HG02588 (cell line): ENCODE data around the gene HYPK.

Source experiments
- ATAC-seq: cut with Tn5 transposase; IDR thresholded peaks from one replicate; pipeline ENCODE4 v1.9.1; 2021; ENCODE audit warnings: mild to moderate bottlenecking, moderate library complexity; ENCODE audit not compliant: unreplicated experiment

HYPK gene, protein sequence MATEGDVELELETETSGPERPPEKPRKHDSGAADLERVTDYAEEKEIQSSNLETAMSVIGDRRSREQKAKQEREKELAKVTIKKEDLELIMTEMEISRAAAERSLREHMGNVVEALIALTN

DNA sequence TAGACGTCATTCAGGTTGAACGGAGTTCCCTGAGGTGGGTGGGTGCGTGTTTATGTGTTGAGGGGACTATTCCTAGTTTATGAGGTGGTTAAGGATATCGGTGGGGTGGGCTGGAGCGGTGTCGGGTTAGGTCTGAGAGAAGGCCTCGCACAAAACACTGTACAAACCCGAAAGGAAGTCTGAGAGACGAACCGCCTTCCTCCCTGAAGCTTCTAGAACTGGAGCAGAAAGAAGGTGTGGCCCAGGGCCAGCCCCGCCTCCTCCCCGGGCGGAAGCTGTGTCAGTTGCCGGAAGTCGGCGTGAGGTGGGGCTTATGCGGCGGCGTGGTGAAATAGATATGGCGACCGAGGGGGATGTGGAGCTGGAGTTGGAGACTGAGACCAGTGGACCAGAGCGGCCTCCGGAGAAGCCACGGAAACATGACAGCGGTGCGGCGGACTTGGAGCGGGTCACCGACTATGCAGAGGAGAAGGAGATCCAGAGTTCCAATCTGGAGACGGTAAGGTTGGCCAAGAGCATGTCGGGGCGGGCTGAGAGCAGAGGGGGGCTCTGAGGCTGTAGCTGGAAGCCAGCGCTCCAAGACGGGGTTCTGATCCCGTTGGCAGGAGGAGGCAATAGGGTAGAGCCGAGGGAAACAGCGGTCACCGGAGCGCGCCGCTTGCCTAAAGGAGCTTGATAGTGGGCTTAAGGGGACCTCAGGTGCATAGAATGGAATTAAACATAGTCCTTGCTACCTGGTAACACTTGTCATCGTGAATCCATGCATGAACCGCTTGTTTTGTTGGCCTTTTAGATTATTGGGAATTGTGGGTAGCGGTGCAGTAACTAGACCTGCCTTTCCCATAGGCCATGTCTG lies at the start of gene HYPK:
HYPK (plus strand) TSS at position 314 of the 856 bp plus-strand sequence; CDS start at position 338, 24 bp downstream.
- ATAC-seq = peak; percentile 90

DNA sequence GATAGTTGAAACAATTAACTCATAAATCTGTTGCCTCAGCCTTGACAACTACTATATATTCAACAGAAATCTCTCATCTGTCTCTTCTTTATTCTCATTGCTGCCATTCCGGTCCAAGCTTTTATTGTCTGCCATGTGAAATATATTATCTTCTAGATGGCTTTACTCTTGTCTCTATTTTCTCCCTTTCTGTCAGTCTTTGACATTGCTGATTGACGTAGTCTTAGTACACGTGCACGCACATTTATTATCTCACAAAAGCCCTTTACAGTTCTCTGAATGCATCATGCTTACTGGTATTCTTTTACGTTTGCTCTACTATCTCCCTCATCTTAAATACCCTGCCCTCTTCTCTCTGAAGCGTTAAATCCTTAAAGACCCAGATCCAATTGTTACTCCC lies 48.5 kb upstream of the HYPK start:
- ATAC-seq = no peak

DNA sequence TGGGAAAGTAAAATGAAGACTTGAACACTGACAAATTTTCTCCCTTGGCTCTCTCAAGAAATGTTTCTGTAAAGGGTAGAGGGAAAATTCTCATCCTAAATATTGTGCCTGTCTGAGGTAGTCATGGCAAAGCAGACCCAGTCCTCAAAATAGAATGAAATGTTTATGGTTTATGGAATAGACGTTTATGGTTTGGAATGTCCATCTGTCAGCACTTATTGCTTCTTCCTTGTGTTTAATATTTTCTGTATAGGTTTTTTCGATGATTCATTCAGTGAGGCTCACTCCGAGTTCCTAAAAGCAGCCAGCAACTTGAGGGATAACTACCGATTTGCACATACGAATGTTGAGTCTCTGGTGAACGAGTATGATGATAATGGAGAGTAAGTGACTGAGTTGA lies 37.6 kb upstream of the HYPK start:
- no peak for ATAC-seq

DNA sequence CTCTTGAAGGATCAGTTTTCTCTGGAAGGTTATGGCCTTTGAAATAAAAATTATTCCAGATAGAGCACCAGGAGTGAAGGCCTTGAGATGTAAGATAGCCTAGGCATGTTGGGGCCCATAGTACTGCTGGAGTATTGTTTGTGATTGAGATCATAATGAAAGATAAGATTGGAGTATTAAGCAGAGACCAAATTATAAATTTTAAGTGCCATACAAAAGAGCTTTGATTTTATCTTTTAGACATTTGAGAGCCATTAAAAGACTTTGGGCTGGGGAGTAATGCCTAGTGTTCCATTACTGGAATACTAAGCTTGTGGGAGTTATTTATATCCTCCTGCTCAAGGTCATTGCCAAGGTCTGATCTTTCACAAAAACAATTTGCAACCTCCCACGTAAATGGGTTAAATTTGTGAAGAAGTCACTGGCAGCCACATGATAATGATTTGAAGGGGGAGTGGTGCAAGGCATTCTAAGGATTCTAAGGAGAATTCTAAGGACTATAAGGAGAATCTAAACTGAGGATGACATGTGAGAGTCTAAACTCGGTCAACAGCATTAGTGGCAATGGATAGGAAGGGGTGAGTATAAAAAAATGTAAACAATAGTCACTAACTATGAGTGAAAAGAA lies 36.5 kb upstream of the HYPK start:
- ATAC-seq = no peak

DNA sequence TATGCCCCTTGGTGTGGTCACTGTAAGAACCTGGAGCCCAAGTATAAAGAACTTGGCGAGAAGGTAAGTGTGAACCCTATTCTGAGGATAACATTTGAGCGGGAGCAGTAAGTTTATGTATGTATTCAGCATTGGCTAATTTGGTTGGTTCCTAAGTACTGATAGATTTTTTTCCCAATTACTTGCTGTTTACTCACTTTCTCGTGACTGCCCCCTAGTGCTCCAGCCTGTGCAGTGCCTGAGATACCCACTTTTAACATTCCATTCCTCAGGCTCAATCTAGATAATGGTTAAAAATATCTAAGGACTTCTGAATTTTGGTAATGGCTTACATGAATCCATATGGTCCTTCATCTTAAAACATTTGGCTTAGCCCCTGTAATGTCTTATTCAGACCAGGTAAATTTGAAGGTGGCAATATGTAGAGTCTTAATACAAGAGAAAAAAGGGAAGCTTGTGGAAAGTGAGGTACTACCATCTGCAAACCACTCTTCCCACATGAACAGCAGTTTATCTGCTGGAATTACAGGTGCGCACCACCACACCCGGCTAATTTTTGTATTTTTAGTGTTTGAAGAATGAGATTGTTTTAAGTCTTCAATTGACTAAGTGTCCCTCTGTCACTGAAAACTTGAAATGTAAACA lies 30.7 kb upstream of the HYPK start:
- ATAC-seq = no peak

DNA sequence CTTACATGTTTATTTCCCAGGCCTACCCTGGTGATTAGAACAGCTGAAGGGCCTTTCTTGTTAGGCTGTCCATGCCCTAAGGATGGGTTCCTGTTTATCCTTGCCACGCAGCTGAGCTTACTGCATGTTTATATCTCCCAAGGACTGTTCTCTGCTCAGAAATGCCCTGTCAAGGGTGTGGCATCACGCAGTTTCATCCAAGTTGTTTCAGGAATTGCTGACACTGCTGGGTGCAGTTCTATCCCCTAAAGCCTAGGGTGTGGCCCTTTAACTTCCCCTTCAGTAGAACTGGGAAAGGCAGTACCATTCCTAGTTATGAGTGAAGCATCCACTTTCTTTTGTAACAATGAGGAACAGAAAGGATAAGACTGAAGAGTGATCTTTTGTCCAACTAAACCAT lies 28.6 kb upstream of the HYPK start:
- no peak for ATAC-seq

DNA sequence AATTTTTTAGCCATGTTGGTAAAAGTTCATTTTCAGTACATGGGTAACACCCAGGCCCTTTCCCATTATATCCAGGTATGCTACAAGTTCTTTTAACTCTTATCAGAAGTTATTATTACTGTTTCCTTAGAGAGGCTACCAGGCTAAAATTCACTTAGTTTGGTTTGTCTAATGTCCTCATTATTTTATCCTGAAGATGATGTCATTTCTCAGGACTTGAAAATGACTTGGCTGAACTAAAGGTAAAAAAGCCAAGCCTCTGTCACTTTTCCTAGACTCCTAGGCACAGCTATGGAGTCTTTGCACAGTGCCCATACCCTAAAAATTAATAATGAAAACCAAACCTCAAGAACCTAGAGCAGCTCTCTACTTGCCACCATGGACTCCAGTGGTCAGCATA lies 27.8 kb upstream of the HYPK start:
- ATAC-seq = no peak

DNA sequence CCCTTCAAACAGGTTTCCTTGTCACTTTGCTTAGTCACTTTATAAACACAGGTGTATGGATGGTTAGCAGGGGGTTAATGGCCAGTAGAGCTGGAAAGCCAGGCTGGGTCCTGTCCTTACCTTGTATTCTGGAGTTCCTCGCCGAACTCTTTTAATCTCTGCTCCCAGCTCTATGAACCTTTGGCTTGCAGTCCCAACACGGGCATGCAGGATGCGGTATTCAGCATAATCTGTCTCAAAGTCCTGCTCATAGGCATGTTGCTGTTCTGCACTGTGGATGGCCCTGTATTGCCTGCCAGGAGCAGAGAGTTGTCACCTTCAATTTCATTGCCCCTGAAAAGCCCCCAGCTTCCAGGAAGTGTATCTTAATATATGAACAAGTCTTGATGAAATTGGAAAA lies 26.3 kb upstream of the HYPK start:
- no peak for ATAC-seq

DNA sequence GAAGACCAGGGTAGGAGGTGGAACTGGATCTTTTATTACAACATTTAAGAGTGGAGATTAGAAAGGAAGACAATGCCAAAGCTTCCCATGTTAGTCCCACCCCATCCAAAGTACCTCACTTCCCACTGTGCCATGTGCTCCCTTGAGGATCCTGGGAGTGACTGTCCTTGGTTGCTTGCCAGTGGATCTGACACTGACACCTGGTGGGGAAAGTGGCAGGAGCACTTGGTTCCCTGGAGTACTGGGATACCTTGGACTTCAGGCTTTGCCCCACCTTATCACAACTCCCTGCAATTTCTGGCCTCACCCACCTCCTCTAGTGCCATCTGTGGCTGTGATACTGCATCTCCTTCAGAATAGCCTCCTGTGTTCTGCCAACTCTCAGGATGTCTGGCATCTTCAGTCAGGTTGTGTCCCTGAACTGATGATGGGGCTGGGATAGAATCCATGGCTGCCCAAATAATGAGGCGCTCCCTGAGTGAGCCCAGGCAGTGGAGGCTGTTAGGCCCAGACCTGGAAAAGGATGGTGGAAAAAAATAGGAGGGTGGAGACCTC lies 24.9 kb upstream of the HYPK start:
- ATAC-seq = no peak

DNA sequence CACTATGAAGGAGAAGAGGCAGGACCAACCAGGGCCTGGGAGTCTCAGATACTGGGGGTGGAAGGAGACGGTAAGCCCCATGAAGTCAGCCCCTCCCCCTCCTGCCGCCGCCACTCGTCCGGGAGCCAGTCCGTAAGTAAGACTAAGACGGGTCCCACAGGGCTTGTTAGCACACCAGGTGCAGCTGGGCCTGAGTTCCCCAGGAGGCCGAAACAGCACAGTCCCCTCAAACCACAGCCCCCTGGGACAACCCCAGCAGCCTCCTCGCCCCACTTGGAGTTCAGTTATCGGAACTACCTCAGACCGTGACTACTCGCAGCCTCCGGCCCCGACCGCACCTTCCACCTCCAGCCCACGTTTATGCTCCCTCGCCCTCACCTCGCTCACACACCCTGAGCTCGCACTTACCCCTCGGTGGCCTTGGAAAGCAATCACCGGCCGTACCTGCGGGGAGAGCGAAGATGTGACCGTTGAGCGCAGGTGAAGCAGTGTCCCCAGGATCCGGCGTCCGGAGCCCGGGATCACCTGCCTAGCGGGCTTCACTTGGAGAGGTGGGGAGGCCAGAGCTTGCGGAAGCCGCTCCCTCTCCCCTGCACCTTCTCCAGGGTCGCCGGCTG lies 24.2 kb upstream of the HYPK start:
- ATAC-seq = peak; percentile 71

DNA sequence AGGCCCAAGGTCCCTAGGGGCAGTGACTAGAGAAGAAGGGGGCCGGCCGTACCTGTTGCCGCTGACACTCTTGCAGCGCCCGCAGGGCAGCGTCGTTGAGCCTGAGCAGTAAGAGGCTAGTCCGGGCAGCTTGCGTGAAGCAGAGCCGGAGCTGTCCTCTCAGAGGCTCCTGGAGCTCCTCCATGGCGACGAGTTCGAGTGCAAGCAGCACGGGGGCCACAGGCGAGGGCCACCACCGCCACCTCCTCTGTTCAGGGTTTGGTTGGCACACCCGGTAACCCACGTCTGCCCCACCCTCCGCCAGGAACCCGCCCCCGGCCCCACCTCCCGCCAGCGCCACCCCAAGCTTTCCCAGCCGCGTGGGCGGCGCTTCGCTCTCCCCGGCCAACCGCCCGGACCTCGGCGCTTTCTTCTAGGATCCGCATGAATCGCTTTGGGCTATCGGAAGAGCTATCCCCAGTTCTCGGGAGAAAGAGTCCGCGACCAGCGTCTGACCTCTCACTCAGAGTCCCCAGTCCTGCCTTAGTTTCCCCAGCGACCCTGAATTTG lies 23.6 kb upstream of the HYPK start, which contains the start of gene ELL3:
ELL3 (minus strand) TSS at position 249 of the 549 bp plus-strand sequence; CDS start at position 184, 65 bp downstream.
- peak; percentile 40 for ATAC-seq

DNA sequence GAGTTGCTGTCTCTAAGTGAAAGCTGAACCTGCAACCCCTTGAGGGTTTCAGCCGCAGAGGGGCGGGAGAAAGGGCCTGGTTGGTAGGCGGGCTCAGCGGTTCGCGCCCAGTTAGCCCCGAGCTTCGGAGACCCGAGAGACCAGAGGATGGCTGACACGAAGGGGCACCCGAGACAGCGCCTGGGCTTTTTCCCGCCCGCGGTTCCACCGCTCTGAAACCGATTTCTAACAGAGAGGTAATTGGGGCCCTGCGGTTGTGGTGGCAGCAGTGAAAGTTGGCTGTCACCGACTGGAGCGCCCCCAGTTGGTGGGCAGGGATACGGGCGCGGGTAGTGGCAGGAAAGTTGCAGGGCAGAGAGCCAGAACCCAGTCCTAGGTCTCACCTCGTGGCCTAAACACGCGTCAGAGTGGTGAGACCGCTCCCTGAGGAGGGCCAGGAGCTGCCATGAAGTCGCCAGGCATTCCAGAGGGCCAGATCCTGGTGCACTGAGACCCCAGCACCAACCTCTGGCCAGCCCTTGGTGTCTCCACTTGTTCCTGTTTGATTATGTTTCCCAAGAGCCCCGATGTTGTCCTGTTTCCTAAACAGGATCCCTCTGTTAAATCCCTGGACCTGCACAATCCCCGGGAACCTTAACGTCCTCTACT lies 23.0 kb upstream of the HYPK start:
- ATAC-seq = peak; percentile 32

DNA sequence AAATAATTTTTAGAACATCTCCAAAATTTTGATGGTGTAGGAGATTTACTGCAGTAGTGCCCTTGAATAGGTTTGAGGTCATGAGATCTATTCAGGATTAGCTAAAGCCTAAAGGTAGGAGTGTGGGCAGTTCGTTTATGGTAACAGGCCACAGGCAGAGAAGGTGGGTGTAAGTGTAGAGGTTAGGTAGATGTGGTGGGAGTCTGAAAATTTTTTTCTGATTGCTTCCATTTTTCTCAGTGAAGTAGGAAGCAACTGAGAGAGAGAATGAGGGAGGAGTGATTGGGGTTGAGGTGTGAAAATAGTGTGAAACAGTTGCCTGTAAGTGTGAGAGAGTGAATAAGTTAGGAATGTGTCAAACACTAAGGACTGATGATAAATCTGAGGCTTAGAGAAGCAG lies 21.4 kb upstream of the HYPK start:
- ATAC-seq = no peak

DNA sequence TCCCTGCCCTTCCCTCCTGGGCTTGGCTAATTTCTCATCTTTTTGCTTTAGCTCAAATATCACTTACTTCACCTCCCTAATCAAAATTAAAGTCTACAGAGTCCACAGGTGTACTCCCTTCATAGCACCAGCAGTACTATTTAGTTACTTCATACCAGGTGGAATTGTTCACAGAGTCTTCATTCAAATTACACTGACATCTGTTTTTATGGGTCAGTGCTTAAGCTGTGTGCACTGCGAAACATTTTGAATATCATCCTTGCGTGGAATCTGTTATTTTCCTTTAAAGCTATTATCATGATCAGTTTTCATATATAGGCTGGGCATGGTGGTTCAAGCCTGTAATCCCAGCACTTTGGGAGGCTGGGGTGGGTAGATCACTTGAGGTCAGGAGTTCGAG lies 11.0 kb upstream of the HYPK start:
- ATAC-seq = no peak

DNA sequence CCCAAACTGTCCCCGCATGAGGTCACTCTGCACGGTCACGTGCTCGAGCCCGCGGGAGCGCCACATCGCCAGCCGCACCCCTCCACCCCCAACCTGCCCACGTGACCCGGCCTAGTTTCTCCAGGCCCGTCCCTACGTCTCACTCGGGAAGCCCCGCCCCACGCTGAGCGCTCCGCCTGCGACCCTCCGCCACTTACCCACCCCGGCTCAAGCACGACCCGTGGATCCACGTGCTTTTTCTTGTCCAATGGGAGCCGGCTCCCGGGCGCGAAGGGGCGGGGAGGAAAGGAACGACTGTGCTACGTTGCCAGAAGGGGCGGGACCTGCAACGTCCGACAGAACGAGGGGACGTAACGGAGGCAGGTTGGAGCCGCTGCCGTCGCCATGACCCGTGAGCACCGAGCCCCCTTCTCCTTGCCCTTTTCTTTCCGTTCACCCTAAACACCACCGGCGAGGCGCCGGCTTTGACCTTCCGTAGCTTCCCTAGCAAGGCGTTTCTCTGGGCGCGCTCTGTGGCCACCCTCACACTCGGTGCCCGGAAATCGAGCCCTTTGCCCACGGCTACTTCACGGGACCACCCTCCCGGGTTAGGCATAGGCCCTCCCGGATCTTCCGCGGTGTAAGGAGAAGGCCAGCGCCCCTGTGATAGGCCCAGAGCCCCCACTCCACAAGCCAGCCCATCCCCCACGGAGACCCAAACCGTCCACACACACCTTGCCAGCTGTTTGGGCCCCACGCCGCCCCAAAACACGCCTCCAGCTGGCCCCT lies 8.2 kb upstream of the HYPK start, which contains the start of gene SERF2:
SERF2 (plus strand) TSS at position 328 of the 768 bp plus-strand sequence; CDS start at position 385, 57 bp downstream.
- ATAC-seq = peak; percentile 86

DNA sequence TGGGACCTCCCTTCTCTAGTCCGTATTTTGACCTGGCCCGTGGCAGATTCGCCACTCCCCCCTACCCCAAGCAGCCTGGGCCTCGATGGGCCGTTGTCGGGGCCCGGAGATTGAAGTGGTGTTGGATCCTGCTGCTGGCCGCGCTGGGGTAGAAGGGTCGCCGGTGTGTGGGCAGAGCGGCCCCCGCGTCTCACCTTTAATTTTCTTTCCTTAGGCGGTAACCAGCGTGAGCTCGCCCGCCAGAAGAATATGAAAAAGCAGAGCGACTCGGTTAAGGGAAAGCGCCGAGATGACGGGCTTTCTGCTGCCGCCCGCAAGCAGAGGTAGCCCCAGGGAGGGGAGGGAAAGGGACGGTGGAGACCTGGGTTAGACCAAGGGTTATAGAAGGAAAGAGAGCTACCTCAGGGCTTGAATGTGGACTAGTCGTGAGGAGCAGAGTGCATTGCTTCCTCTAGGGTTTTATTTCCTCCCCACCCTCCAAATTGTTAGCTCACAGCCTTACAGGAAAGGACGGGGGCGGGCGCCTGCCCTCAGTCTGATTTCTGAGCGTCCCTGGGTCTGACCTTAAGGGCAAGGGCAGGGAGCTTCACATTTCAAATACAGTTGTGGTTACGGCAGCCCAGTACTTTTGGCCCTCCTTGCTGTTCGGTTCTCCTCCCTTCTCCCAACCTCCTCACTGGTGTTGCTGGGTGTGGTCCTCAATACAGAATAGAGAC lies 7.5 kb upstream of the HYPK start:
- no peak for ATAC-seq

DNA sequence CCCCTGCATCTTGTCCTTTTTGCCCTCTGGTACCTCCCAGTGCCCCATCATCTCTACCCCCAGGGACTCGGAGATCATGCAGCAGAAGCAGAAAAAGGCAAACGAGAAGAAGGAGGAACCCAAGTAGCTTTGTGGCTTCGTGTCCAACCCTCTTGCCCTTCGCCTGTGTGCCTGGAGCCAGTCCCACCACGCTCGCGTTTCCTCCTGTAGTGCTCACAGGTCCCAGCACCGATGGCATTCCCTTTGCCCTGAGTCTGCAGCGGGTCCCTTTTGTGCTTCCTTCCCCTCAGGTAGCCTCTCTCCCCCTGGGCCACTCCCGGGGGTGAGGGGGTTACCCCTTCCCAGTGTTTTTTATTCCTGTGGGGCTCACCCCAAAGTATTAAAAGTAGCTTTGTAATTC lies 6.8 kb upstream of the HYPK start:
- no peak for ATAC-seq

DNA sequence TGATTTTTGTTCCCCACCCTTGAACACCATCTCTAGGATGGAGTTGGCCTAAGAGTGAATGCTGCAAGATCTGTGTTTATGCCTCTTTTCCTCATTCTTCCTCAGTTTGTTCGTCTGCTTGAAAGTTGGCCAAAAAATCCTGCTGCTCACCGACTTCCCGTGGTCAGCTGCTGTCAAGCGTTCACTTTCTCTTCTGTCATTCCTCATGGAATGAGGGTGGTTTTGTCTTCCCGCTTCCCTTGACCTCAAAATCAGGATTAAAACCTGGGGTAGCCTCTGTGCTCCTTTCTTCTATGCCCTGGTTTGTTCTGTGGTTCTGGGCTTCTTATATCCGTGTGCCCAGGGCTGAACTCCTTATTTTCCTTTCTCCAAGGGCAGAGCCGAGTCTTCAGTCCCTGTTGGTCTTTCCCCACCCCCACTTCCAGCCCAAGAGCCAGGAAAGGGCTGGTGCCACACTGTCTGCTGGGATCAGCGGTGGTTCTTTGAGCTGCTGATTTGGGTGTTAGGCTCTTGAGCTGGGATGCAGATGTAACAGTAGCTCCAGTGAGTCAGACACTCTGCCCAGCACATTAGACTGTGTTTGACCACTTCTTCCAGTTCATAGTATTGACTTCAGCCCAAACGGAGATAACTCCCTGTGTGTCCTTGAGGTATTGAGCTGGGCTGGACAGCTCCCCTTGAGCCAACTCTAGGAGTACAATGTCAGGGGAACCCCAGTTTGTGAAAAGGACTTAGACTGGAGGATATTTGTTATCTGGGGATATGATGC lies 5.9 kb upstream of the HYPK start:
- ATAC-seq = no peak
